8988T (cell line): ENCODE results near the gene FGD3.

Experiments used
- DNase-seq: peaks from one replicate; pipeline ENCODE4 v3.0.0; 2011

FGD3 gene

DNA sequence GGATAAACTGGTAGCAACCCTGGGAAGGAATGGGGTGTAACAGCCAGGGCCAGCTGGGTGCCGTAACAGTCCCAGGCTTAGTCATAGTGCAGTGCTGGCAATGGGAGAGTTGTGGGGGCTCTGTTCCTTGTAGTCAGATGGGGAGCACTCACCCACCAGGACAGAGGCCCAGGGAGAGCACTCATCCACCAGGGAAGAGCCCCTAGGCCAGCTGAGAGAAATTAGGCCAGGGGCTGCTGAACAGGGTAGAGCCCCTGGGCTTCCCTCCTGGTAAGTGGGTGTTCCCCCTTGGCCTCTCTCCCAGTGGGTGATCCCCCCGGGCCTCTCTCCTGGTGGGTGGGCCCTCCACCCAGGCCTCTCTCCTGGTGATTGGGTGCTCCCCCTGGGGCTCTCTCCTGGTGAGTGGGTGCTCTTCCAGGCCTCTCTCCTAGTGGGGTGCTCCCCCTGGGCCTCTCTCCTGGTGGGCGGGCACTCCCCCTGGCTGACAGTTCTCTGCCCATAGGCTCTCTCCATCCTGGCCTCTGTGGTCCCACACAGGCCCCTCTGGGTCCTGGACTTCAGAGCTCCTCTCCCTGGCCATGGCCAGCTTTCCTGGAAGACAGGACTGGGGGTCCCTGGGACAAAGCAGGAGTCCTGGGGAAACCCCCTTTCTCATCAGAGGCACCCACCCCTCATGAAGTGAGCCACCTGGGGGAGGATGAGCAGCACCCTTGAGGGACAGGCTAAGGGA, 13.4 kb downstream of the FGD3 start:
- DNase-seq: no peak

DNA sequence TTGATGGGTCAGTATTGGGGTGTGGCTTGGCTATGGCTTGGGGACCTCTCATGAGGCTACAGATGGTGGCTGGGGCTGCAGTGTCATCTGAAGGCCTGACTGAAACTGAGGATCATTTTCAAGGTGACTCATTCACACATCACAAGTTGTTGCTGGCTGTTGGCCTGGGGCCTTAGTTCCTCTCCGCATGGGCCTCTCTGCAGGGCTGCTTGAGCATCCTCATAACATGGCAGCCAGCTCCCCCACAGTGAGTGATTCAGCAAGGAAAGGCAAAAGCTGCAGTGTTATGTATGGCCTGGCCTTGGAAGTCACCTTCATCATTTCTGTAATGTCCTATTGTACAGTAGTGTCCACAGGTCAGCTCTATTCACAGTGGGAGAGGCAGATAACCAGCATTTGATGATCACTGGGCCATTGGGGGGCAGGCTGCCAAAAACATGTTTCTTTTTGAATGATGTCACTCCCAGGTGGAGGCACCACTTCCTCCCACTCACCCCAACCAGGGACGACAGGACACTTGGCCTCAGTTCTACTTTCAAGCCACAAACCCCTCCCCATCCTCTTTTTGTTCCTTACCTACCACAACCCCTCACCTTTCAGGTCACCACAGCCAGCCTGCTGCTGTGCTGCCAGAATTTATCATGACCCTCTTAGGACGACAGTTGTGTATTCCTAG, 14.4 kb downstream of the FGD3 start:
- no peak for DNase-seq

DNA sequence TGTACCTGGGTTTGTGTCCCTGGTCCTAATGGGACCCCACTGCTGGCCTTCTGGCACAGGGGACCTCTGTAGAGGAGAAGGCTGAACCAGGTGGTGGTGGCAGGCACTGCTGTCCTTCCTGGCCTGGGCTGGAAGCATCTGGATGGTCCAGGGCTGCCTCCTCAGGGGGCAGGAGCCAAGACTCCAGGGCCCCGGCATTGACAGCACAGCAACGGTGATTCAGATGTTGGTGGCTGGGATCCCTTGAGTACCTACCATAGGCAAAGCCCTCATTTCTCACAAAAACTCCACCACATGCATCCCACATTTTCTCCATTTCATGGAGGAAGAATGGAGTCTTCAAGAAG, 15.0 kb downstream of the FGD3 start:
- DNase-seq: no peak

DNA sequence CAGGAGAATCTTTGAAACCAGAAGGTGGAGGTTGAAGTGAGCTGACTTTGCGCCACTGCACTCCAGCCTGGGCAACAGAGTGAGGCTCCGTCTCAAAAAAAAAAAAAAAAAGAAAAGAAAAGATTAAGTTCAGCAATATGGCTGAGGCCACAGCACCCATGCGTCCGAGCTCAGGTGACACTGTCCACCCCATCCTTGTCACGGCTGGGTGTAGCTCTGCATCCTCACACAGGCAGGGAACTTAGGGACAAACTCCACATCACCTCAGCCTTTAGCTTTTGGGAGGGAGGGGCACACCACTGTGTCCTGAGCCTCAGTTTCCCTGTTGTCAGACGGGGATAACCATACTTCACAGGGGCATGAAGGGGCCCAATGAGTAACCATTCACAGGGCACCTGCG, 15.5 kb downstream of the FGD3 start:
- no peak for DNase-seq

DNA sequence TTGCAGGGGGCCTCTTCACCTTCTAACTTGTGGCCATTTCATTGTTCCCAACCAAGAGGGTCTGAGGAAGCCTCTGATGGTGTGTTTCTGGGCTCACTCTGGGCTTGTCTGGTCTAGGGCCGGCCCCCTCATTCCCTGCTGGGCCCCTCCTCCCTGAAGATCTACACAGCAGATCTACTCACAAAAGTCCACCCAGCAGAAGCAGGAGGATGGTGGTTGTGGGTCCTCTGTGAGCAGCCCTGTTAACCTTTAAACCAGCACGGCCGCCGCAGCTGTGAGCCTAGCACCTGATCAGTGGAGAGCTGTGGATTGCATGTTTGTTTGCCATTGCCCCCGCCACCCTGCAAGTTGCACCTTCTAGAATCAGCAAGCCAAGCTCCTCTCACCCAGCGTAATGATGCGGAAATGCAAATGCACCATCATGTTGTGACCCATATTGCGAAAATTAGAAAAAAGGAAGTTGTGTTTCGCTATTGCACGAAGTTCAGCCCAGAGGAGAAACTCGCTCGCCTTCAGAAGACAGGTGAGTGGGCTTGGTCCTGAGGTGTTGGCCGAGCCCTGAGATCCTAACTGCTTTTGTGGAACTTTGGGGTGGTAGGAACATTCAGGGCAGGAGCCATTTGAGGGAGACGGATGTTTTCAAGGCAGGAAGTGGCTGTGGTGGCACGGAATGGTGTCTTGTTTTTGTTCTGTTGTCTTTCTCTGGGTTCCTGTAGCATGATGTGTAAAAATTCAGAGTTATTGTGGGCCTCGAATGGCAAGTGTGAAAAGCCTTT, 16.7 kb downstream of the FGD3 start:
- DNase-seq: no peak

DNA sequence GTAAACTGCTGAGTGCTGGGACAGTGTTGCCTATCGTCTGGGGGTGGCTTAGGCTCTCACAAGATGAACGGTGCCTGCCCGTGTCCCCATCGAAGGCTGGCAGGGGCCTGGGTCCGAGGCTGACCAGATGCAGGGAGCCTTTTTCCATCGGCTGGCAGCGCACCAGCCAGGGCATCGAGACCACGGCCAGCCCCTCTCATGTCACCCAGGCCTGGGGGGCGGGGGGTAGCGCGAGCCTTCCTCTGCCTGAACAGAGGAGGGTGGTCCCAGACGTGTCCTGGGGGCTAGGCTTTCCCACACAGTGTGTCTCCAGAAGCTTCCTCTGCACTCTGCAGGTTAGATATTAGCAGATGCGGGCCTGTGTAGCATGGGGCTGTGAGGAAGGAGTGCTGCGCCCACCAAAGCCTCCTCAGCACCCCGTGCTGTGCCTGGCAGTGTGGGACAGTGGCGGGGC, 17.3 kb downstream of the FGD3 start:
- DNase-seq: no peak

DNA sequence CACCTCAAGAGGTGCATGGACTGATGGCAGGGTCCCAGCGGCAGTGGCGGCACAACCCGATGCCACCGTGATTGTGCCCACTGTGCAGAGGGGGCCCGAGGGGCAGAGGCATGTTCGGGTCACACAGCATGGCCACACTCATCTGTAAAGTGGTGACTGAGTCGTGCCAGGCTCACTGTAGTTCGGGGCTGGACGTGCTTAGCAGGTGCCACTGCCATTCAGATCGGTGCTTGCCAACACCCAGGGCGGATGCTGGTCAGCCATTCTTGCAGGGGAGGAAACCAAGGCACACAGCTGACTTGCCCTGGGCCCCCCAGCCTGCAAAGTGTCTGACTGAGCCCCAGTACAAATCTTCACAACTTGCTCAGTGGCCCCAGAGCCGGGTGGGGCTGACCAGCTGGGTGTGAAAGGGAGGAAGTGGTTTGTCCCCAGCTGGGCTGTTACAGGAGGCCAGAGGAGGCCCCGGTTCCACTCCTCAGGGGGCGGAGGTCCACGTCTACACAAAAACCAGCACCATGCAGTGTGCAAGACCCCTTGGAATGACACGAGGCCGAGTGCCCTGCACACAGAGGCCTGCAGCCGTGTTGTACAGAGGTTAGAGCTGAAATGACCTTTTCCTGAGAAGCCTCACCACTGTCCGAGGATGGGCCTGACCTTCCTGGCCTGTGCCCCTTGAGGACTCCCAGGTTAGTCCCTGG, 17.9 kb downstream of the FGD3 start:
- no peak for DNase-seq

DNA sequence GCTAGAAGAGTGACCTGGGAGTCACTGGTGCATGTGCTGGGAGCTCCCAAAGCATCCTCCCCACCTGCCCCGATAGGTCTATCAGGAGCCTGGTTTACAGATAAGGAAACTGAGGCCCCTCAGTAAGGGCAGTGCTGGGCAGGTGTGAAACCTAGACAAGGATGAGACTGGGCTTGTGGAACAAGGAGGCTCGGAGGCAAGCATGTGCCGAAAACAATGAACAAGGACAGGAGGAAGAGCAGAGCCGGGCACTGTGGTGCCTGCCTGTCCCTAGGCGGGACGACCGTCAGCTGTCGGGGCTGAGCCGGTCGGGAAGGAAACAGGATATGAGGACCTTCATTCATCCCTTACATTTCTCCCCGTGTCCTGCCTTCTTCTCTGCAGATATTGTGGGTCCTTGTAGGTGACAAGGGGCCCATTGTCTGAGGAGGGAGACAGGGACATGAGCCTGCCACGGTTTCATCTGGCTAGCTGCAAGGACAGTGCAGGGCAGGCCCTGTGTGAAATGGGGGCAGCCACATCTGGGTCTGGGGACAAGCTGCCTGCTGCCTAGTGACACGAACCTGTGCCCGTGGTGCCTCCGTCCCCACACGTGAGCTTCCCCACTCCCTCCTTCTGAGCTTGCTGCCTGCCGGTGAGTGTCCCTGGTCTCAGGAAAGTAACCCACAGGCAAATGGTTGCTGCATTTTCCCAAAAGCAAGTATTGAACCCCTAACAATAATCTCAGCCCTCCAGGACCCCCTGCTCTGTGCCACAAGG, 18.6 kb downstream of the FGD3 start:
- no peak for DNase-seq

DNA sequence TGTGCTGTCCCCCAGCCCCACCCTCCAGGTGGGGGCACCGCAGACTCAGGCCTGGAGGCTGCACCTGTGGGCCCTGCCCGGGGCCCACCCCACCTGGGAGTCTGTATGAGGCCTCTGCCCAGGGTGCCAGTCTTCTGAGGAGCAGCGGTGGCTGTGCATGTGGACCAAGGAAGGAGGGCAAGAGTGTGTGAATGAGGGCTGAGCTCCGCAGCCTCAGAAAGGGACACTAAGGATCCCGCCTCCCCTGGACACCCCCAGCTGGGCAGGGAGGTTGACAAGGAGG, 19.1 kb downstream of the FGD3 start:
- DNase-seq: no peak

DNA sequence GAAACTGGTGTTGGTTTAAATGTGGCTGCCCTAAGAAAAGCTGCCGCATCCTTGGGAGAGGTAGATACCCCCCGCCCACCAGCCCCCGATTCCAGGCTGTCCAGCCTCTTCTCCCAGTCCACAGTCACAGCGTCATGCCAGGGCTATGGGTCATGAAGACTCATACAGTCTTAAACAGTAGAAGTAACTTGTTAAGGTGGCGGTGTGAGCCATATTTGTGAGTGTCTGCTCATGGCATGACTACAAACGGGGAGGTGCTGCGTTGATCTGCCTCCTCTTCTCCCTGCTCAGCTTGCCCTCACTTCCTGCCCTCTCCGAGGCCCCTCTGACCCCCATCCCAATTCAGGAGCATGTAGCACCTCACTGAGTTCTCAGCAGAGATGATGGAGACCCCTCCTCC, 20.8 kb downstream of the FGD3 start:
- no peak for DNase-seq

DNA sequence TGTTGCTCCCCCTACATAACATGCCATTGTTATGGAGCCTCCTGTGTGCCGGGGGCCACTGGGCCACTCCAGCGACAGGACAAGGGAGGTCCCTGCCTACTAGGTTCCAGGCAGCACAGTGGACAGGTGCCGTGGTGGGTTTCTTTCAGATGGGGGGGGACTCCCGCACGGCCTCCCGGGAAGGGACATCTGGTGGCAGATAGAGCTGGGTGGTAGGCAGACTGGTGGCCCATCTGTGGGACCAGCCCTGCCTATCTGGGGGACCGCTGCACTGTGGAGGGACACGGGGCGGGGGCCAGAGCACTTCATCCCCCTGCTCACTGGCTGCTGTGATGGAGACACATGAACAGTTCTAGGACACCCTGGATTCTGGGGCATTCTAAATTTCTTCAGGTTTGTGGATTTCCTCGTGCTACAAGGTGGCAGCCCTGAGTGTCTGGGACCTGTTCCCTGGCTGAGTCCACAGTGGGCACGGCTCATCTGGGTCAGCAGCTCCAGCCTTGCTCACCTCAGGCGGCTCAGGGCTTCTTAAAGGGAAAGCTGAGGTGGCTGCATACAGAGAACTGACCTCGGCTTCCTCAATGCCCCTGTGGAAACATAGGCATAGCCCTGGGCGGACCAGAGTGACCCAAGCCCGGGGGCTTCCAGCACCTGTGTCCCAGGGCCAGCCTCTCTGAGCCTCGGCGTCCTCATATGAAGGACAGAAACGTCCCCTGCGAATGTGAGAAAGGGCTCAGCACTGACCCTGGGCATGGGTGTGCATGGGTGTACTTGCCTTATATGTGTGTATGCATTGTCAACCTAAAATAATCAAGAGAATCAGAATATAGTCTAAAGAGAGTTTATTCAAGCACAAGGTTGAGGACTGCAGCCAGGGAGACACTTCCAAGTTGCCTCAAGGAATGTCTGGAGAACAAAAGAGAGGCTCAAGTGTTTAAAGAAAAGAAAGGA, 22.5 kb downstream of the FGD3 start:
- DNase-seq: no peak

DNA sequence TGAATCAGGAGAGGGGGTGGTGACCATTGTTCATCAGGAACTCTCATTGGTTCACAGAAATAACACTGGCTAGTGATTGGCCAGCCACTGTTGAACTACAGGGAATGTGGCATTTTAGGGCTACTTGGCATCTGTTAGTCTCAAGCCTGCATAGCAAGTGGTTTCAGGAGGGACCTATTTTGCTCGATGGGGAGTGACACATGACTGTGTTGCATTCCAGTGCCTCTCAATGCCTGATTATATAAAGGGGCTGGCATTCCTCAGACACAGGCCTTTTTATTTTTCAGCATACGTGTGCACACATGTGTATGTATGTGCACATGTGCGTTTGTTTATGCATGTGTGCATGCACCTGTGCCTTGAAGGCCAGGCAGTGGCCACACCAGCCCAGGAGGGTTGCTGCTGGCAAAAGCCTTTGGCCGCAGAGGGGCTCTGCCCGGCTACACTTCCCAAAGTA, 23.2 kb downstream of the FGD3 start:
- DNase-seq: no peak

DNA sequence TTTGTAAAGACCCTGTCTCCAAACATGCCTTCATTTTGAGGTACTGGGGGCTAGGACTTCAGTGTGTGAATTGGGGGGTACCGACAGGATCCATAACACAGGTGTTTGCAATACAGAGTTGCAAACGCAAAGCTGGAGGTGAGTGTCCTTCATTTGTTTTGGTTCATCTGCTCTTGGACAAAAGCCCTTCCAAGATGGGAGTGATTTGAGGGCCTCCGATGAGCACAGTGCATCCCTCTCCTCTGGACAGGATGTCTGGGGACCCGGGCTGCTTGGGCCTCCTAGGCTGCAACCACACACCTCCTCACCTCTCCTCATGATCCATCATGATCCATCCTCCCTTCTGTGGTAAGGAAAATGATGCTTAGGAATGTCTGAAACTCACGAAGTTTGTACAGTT, 23.8 kb downstream of the FGD3 start:
- no peak for DNase-seq

DNA sequence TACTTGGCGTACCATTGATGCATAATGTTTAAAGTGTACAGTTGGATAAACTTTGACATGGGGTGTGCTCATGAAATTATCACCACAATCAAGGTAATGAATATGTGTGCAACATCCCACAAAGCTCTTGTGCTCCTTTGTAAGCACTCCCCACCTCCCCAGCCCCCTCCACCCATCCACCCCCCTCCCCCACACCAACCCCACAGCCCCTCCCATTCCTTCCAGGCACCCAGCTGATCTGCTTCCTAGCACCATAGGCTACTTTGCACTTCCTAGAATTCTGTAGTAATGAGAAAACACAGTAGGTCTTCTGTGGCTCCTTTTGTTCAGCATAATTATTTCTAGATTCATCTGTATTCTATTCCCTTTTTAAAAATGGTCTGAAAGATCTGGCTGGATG, 24.5 kb downstream of the FGD3 start:
- DNase-seq: no peak

DNA sequence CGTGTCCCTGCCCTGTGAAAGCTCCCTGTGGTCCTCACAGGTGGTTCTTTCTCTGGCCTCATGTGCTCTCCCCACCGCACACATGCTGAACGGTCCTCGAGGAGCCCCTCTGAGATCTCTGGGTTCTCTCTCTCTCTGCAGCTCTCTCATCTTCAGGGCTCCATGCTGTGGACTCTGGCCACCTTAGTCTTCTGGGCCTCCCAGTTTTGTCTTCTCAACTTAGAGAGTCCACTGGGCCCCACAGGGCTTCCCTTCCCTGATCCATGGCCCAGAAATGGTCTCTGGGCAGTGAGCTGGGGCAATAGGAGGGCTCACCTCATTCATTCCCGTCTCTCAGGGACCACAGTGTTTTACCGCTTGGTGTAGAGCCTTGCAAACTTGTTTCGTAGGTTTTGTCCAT, 26.4 kb downstream of the FGD3 start:
- no peak for DNase-seq

DNA sequence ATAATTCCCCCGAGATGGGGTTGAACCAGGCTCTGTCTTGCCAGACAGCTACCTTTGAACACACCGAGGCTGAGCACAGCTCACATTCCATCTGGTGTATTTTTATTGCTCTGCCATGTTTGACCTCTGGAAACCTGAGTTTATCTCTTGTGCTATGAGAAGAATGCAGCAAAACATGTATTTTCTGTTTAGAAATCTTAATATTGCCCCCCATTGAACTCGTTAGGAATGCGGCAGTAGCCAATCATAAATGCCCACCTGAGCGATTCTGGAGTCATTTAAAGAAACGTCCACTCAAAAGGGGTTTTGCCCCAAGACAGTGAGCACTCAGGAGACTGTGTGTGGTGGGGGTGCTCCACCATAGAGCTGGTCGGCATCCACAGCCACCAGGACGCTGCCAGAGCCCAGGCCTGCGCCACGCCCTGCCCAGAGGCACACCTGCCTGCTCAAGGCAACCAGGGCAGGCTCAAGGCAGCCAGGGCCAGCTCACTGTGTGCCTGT, 26.9 kb downstream of the FGD3 start:
- DNase-seq: no peak

DNA sequence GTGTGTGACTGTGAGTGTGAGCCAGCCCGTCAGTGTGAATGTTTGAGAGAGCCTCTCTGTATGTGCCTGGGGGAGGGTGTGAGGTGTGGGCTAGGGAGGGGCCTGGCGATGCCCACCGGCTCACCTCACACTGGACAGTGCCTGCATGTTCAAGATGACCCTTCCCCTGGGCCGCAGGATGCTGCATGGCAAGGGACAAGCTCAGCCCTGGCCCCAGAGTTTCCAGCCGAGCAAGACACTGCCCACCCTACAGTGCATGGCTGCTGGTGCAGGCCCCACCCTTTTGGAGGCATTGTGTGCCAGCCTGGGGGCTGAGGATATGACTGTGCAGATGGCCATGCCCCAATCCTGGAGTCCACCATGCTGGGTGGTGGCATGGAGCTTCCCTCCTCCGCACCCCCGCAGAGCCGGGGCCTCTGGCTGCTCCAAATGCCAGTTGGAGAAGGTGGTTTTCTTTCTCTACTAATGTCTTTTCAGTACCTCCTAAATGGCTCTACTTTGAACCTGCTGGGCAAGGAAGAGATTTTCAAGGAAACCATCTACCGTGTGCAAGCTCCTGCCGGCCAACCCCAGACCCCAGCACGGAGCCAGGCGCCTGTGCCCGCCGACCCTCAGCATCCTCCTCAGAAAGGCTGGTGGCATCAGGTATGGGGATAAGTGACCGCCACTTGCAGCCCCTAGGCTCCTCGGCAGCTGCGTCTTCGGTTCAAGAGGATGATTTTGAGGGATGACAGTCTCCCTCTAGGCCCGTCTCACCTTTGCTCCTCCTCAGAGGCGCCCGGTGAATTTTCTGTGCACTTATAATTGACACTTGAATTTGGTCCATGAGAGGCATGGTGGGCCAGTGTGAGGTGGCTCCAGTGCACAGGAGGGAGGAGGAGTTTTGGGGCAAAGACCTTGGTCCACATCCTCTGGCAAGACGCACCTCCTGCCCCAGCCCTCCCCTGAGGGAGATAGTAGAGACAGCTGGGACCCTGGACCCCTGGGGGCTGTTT, 27.7 kb downstream of the FGD3 start:
- DNase-seq: no peak

DNA sequence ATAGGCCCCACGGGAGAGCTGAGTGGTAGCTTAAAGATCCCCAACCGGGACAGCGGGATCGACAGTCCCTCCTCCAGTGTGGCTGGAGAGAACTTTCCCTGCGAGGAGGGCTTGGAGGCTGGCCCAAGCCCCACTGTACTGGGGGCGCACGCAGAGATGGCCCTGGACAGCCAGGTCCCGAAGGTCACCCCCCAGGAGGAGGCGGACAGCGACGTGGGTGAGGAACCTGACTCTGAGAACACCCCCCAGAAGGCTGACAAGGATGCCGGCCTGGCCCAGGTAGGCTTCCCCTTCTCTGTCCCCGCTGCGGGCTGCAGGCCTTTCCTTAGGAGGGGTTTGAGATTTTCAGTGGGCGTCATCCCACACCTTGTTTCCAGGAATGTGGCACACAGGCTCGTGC, 29.1 kb downstream of the FGD3 start:
- no peak for DNase-seq

DNA sequence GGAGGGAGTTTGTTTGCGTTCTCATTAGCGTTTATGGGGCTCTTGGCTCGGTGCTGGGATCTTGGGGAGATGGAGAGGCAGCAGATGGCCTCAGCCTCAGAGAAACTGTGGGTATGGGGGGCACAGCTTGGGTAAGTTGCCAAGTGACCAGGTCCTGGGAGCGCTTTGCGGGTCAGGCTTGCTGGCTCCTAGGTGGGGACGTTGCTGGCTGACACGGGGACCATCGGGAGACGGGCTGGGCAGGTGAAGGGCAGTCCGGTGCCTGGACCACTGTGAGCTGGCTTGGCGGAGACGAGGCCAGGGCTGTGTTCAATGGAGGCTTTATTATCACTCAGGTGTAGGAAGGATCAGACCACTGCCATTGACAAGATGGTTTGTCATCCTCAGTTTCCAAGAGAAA, 30.0 kb downstream of the FGD3 start:
- no peak for DNase-seq

DNA sequence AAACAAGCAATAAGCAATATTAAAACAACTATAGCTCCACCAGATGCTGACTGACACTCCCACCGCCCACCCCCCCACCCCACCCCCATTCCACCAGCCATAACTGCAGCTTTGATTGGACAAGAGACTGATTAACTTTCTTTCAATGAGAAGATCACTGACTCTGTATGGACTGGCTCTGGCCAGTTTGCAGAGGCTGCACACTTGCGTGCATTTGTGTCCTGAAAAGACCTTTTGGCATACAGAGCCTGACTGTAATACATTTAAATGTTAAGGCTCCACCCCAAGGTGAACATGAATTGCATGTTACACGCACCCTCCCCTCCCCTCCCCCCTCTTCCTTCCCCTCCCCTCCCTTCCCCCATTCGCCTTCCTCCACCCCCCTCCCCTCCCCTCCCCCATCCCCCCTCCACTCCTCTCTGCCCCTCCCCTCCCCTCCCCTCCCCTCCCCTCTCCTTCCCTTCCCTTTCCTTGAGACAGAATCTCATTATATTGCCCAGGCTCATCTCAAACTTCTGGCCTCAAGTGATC, 31.1 kb downstream of the FGD3 start:
- DNase-seq: no peak
